Measurements from ENCODE around the gene SMCO4.
"Not testable (repeated sequence)": the region's sequence is repeated elsewhere in the genome, so short reads cannot be mapped to it uniquely, and the experiment has no call there.

The SMCO4 gene

GRCh38 chr11:93535578-93535977 is 7.6 kb downstream of the SMCO4 start:
- H3K9ac ChIP-seq (ENCODE audit: low read length); H3K27me3 ChIP-seq (ENCODE audit: insufficient read depth, low read length); H2AK5ac ChIP-seq (ENCODE audit: low read length); H3K9me3 ChIP-seq (ENCODE audit: insufficient read depth, low read depth, low read length); H4K91ac ChIP-seq (ENCODE audit: low read depth, low read length); H3K27ac ChIP-seq (ENCODE audit: low read depth, low read length); H3K14ac ChIP-seq (ENCODE audit: low read length); H4K8ac ChIP-seq (ENCODE audit: low read depth, low read length); H3K18ac ChIP-seq (ENCODE audit: low read length); H3K79me2 ChIP-seq (ENCODE audit: control insufficient read depth, insufficient read depth, low read length, poor library complexity); H3K4me3 ChIP-seq (ENCODE audit: low read depth, low read length); H3K4me1 ChIP-seq (ENCODE audit: control insufficient read depth in 1 of 2, insufficient read depth in 2 of 2, low read length in 2 of 2); H3K23ac ChIP-seq (ENCODE audit: low read length); H4K12ac ChIP-seq (ENCODE audit: low read depth, low read length); H3K4ac ChIP-seq (ENCODE audit: low read depth, low read length); H2BK120ac ChIP-seq (ENCODE audit: insufficient read depth, low read length, poor library complexity); H3K4me2 ChIP-seq (ENCODE audit: low read length); H2BK12ac ChIP-seq (ENCODE audit: low read length); H2BK5ac ChIP-seq (ENCODE audit: low read depth, low read length, poor library complexity); H2AFZ ChIP-seq (ENCODE audit: insufficient read depth, low read length, poor library complexity); DNase-seq; H3K36me3 ChIP-seq (ENCODE audit: control insufficient read depth in 1 of 2, insufficient read depth in 2 of 2, low read length in 2 of 2); H3K79me1 ChIP-seq (ENCODE audit: low read length): not testable (repeated sequence)
- WGBS (ENCODE audit: extremely low coverage, insufficient coverage, insufficient read length) = no CpG with 5 or more reads among the region's 2 CpGs

GRCh38 chr11:93532806-93533205 is 10.4 kb downstream of the SMCO4 start:
- Histone ChIP-seq H3K79me2 (ENCODE audit: control insufficient read depth, insufficient read depth, low read length, poor library complexity) (no peaks in the 10 kb centered on the region), H3K36me3 (ENCODE audit: control insufficient read depth in 1 of 2, insufficient read depth in 2 of 2, low read length in 2 of 2) (peaks cover 0 to 2% of the 10 kb centered on the region in 2 experiments), H3K79me1 (ENCODE audit: low read length) (no peaks in the 10 kb centered on the region), H4K91ac (ENCODE audit: low read depth, low read length) (no peak overlapping the region), H3K27ac (ENCODE audit: low read depth, low read length) (no peak overlapping the region), H2AFZ (ENCODE audit: insufficient read depth, low read length, poor library complexity) (no peak overlapping the region), H4K8ac (ENCODE audit: low read depth, low read length) (no peak overlapping the region), H2AK5ac (ENCODE audit: low read length) (no peak overlapping the region), H3K27me3 (ENCODE audit: insufficient read depth, low read length) (no peaks in the 10 kb centered on the region), H3K14ac (ENCODE audit: low read length) (no peak overlapping the region), H3K9ac (ENCODE audit: low read length) (no peak overlapping the region), H2BK12ac (ENCODE audit: low read length) (no peak overlapping the region), H3K4ac (ENCODE audit: low read depth, low read length) (no peak overlapping the region), H3K23ac (ENCODE audit: low read length) (no peak overlapping the region), H3K9me3 (ENCODE audit: insufficient read depth, low read depth, low read length) (no peaks in the 10 kb centered on the region), H4K12ac (ENCODE audit: low read depth, low read length) (no peak overlapping the region), H3K4me3 (ENCODE audit: low read depth, low read length) (no peak overlapping the region), H3K18ac (ENCODE audit: low read length) (no peak overlapping the region), H2BK5ac (ENCODE audit: low read depth, low read length, poor library complexity) (no peak overlapping the region), H3K4me1 (ENCODE audit: control insufficient read depth in 1 of 2, insufficient read depth in 2 of 2, low read length in 2 of 2) (peaks cover 5 to 9% of the 10 kb centered on the region in 2 experiments), H2BK120ac (ENCODE audit: insufficient read depth, low read length, poor library complexity) (no peak overlapping the region), H3K4me2 (ENCODE audit: low read length) (no peak overlapping the region)
- no peak for DNase-seq
- WGBS (ENCODE audit: extremely low coverage, insufficient coverage, insufficient read length) = no CpG with 5 or more reads among the region's 5 CpGs

GRCh38 chr11:93532281-93532789 is 10.9 kb downstream of the SMCO4 start:
- no peaks in the 10 kb centered on the region for H3K9me3 ChIP-seq (ENCODE audit: insufficient read depth, low read depth, low read length)
- H4K12ac ChIP-seq (ENCODE audit: low read depth, low read length) = no peak overlapping the region
- no peak overlapping the region for H3K18ac ChIP-seq (ENCODE audit: low read length)
- H3K4ac ChIP-seq (ENCODE audit: low read depth, low read length) = no peak overlapping the region
- no peak overlapping the region for H2BK12ac ChIP-seq (ENCODE audit: low read length)
- H3K79me1 ChIP-seq (ENCODE audit: low read length) = no peaks in the 10 kb centered on the region
- H4K91ac ChIP-seq (ENCODE audit: low read depth, low read length) = no peak overlapping the region
- H3K14ac ChIP-seq (ENCODE audit: low read length) = no peak overlapping the region
- DNase-seq = no peak
- no peaks in the 10 kb centered on the region for H3K27me3 ChIP-seq (ENCODE audit: insufficient read depth, low read length)
- H3K4me3 ChIP-seq (ENCODE audit: low read depth, low read length) = no peak overlapping the region
- no peak overlapping the region for H4K8ac ChIP-seq (ENCODE audit: low read depth, low read length)
- peaks cover 3 to 8% of the 10 kb centered on the region in 2 experiments for H3K4me1 ChIP-seq (ENCODE audit: control insufficient read depth in 1 of 2, insufficient read depth in 2 of 2, low read length in 2 of 2)
- H3K23ac ChIP-seq (ENCODE audit: low read length) = no peak overlapping the region
- no peak overlapping the region for H3K4me2 ChIP-seq (ENCODE audit: low read length)
- H2BK120ac ChIP-seq (ENCODE audit: insufficient read depth, low read length, poor library complexity) = no peak overlapping the region
- H3K27ac ChIP-seq (ENCODE audit: low read depth, low read length) = no peak overlapping the region
- no peak overlapping the region for H2AFZ ChIP-seq (ENCODE audit: insufficient read depth, low read length, poor library complexity)
- H2BK5ac ChIP-seq (ENCODE audit: low read depth, low read length, poor library complexity) = no peak overlapping the region
- no peaks in the 10 kb centered on the region for H3K79me2 ChIP-seq (ENCODE audit: control insufficient read depth, insufficient read depth, low read length, poor library complexity)
- H3K36me3 ChIP-seq (ENCODE audit: control insufficient read depth in 1 of 2, insufficient read depth in 2 of 2, low read length in 2 of 2) = peaks cover 0 to 2% of the 10 kb centered on the region in 2 experiments
- no CpG with 5 or more reads among the region's 3 CpGs for WGBS (ENCODE audit: extremely low coverage, insufficient coverage, insufficient read length)
- H2AK5ac ChIP-seq (ENCODE audit: low read length) = no peak overlapping the region
- no peak overlapping the region for H3K9ac ChIP-seq (ENCODE audit: low read length)

GRCh38 chr11:93530468-93530826 is 12.7 kb downstream of the SMCO4 start:
- Histone ChIP-seq H3K27ac (ENCODE audit: low read depth, low read length) (no peak overlapping the region), H3K79me1 (ENCODE audit: low read length) (no peaks in the 10 kb centered on the region), H3K36me3 (ENCODE audit: control insufficient read depth in 1 of 2, insufficient read depth in 2 of 2, low read length in 2 of 2) (peaks cover 0 to 2% of the 10 kb centered on the region in 2 experiments), H4K8ac (ENCODE audit: low read depth, low read length) (no peak overlapping the region), H3K4me2 (ENCODE audit: low read length) (no peak overlapping the region), H3K4me1 (ENCODE audit: control insufficient read depth in 1 of 2, insufficient read depth in 2 of 2, low read length in 2 of 2) (peaks cover 3 to 8% of the 10 kb centered on the region in 2 experiments), H3K9ac (ENCODE audit: low read length) (no peak overlapping the region), H3K4ac (ENCODE audit: low read depth, low read length) (no peak overlapping the region), H4K91ac (ENCODE audit: low read depth, low read length) (no peak overlapping the region), H3K14ac (ENCODE audit: low read length) (no peak overlapping the region), H3K18ac (ENCODE audit: low read length) (no peak overlapping the region), H4K12ac (ENCODE audit: low read depth, low read length) (no peak overlapping the region), H2AK5ac (ENCODE audit: low read length) (no peak overlapping the region), H3K4me3 (ENCODE audit: low read depth, low read length) (no peak overlapping the region), H2BK120ac (ENCODE audit: insufficient read depth, low read length, poor library complexity) (no peak overlapping the region), H2BK12ac (ENCODE audit: low read length) (no peak overlapping the region), H3K27me3 (ENCODE audit: insufficient read depth, low read length) (no peaks in the 10 kb centered on the region), H2AFZ (ENCODE audit: insufficient read depth, low read length, poor library complexity) (no peak overlapping the region), H3K23ac (ENCODE audit: low read length) (no peak overlapping the region), H3K79me2 (ENCODE audit: control insufficient read depth, insufficient read depth, low read length, poor library complexity) (no peaks in the 10 kb centered on the region), H3K9me3 (ENCODE audit: insufficient read depth, low read depth, low read length) (no peaks in the 10 kb centered on the region), H2BK5ac (ENCODE audit: low read depth, low read length, poor library complexity) (no peak overlapping the region)
- no peak for DNase-seq
- WGBS (ENCODE audit: extremely low coverage, insufficient coverage, insufficient read length) = no CpG with 5 or more reads among the region's 1 CpG

Data from trophoblast cell (in vitro differentiated cells and primary cell).